Measurements from ENCODE around the gene IKZF3. TPM values are rescaled to one million over a fixed set of nuclear protein-coding genes. Genes with fewer than 3 reads are reported as not detected.

IKZF3 gene
- polyA plus RNA-seq, 1 donor from 2014 or later: not detected

GRCh38 chr17:39742126-39742855, 121.8 kb downstream of the IKZF3 start:
- H3K9me2 ChIP-seq (ENCODE audit: insufficient read depth, low read length): no peaks in the 10 kb centered on the region
- H3K36me3 ChIP-seq (ENCODE audit: insufficient read depth, low read length): no peaks in the 10 kb centered on the region
- TF ChIP-seq MXI1 (conservative IDR thresholded peaks at IDR 0.05; ENCODE audit: poor library complexity, severe bottlenecking): no peak
- no peak for TF ChIP-seq CTCF (IDR thresholded peaks at IDR 0.05; ENCODE audit: poor library complexity, severe bottlenecking)
- no peak for TF ChIP-seq SMC3 (conservative IDR thresholded peaks at IDR 0.05; ENCODE audit: poor library complexity)
- no peaks in the 10 kb centered on the region for H3K79me2 ChIP-seq (replicated peaks; ENCODE audit: insufficient read depth, low read length)
- no peak overlapping the region for H3K27ac ChIP-seq (ENCODE audit: low read length)
- no peaks in the 10 kb centered on the region for H4K20me1 ChIP-seq (ENCODE audit: insufficient read depth)
- no peak overlapping the region for H3K4me2 ChIP-seq (ENCODE audit: low read length)
- H3K9ac ChIP-seq (ENCODE audit: low read length): no peak overlapping the region
- H2AFZ ChIP-seq (ENCODE audit: low read depth, low read length): no peak overlapping the region
- no peak overlapping the region for H3K4me3 ChIP-seq (ENCODE audit: low read length)
- H3F3A ChIP-seq (ENCODE audit: insufficient read depth, low read length, poor library complexity, severe bottlenecking): no peaks in the 10 kb centered on the region
- H3K27me3 ChIP-seq (ENCODE audit: insufficient read depth, low read depth, low read length): peaks cover 38% of the 10 kb centered on the region
- no peaks in the 10 kb centered on the region for H3K9me3 ChIP-seq (ENCODE audit: low read length)

- Histone ChIP-seq H3K4me2 (ENCODE audit: low read length) (no peak overlapping the region), H3F3A (ENCODE audit: insufficient read depth, low read length, poor library complexity, severe bottlenecking) (no peaks in the 10 kb centered on the region), H3K27ac (ENCODE audit: low read length) (no peak overlapping the region), H2AFZ (ENCODE audit: low read depth, low read length) (no peak overlapping the region), H3K36me3 (ENCODE audit: insufficient read depth, low read length) (no peaks in the 10 kb centered on the region), H3K9me2 (ENCODE audit: insufficient read depth, low read length) (no peaks in the 10 kb centered on the region), H4K20me1 (ENCODE audit: insufficient read depth) (no peaks in the 10 kb centered on the region), H3K4me3 (ENCODE audit: low read length) (no peak overlapping the region), H3K9ac (ENCODE audit: low read length) (no peak overlapping the region), H3K9me3 (ENCODE audit: low read length) (no peaks in the 10 kb centered on the region), H3K27me3 (ENCODE audit: insufficient read depth, low read depth, low read length) (peaks cover 55% of the 10 kb centered on the region), H3K79me2 (replicated peaks; ENCODE audit: insufficient read depth, low read length) (no peaks in the 10 kb centered on the region)
- no peak for TF ChIP-seq SMC3 (conservative IDR thresholded peaks at IDR 0.05; ENCODE audit: poor library complexity)
- no peak for TF ChIP-seq POLR2AphosphoS5 (IDR thresholded peaks at IDR 0.05)
- no peak for TF ChIP-seq TAF1 (IDR thresholded peaks at IDR 0.05; ENCODE audit: low read depth)
- TF ChIP-seq REST (IDR thresholded peaks at IDR 0.05; ENCODE audit: borderline replicate concordance): no peak
- no peak for TF ChIP-seq RAD21 (conservative IDR thresholded peaks at IDR 0.05)
- no peak for TF ChIP-seq EZH2 (IDR thresholded peaks at IDR 0.05; ENCODE audit: borderline replicate concordance, insufficient read depth, low read length, poor library complexity, severe bottlenecking)
- TF ChIP-seq EP300 (conservative IDR thresholded peaks at IDR 0.05; ENCODE audit: poor library complexity, severe bottlenecking): no peak
- TF ChIP-seq CTCF (IDR thresholded peaks at IDR 0.05; ENCODE audit: poor library complexity, severe bottlenecking): no peak
- TF ChIP-seq MXI1 (conservative IDR thresholded peaks at IDR 0.05; ENCODE audit: poor library complexity, severe bottlenecking): no peak
These were observed 123.6 kb downstream of the IKZF3 start for GRCh38 chr17:39740357-39741111.

Data from neural cell (in vitro differentiated cells).